Mucosa of descending colon (tissue), 3 donors: ENCODE data around the gene SEL1L3. TPM values are rescaled to one million over a fixed set of nuclear protein-coding genes. Genes with fewer than 3 reads are reported as not detected.

Experiments
- ATAC-seq: fragments of 200-7000 bp; cut with Tn5 transposase; one replicate; pipeline ENCODE4 v1.9.1; 2020; ENCODE audit warnings: mild to moderate bottlenecking, moderate library complexity
- DNase-seq, 3 donors: peaks; one replicate each; pipeline ENCODE4 v3.0.0-alpha.2; 2020
- H3K36me3 ChIP-seq: fragments of 200-600 bp; one replicate; pipeline ENCODE4 v1.8.0; 2021; ENCODE audit warnings: low read depth, mild to moderate bottlenecking
- H3K4me1 ChIP-seq: fragments of 200-600 bp; one replicate; pipeline ENCODE4 v1.8.0; 2021; ENCODE audit warnings: low read depth, mild to moderate bottlenecking
- H3K4me3 ChIP-seq: fragments of 200-600 bp; one replicate; pipeline ENCODE4 v1.8.0; 2021; ENCODE audit warnings: mild to moderate bottlenecking
- H3K9me3 ChIP-seq: fragments of 200-600 bp; one replicate; pipeline ENCODE4 v1.8.0; 2021; ENCODE audit warnings: mild to moderate bottlenecking
- CTCF ChIP-seq: fragments of 200-600 bp; IDR thresholded peaks from one replicate; pipeline ENCODE4 v1.8.0; 2022; ENCODE audit warnings: antibody characterized with exemption, mild to moderate bottlenecking
- intact Hi-C, 2 donors: fragments of 100-400 bp; cut with DNase I in 1 of 2; cut with micrococcal nuclease in 1 of 2; formaldehyde crosslinking; loops; one replicate each; pipeline versions ENCODE4 v1.11.0 to v1.11.1; 2022; cut with DNase I, micrococcal nuclease
- total RNA-seq, 3 donors: library from RNA; stranded (reverse); fragmentation: NEBNext Ultra II Directional in 2 of 3; extraction: Animal tissue kit (Norgen Biotek cat#: 25700) in 2 of 3; gene quantifications; one replicate each; pipeline versions ENCODE4 v1.2.1 to v1.2.4, GENCODE V29; 2021 to 2023
- donor health status: DM: no; HTN: no; CAD: no; lungs with moderate emphysema.
- donor health status: DM: no; HTN: no; CAD: no.
- donor health status: DM: no; HTN: yes; CAD: no.

Gene SEL1L3
- total RNA-seq, 3 donors from 2014 or later = 51.7 to 104 (median 98.3) TPM

- no peak overlapping the region for H3K4me3 ChIP-seq
- DNase-seq = no peak
Observed at GRCh38 chr4:25809996-25810395, 52.8 kb downstream of the SEL1L3 start.

GRCh38 chr4:25807102-25807728, 55.6 kb downstream of the SEL1L3 start:
- Histone ChIP-seq H3K4me1 (no peaks in the 10 kb centered on the region), H3K9me3 (no peaks in the 10 kb centered on the region), H3K4me3 (no peak overlapping the region), H3K36me3 (peaks cover 14% of the 10 kb centered on the region)
- no peak for DNase-seq
- ATAC-seq = no peak
- TF ChIP-seq CTCF = no peak
- intact Hi-C loops = no loop called here

More at GRCh38 chr4:25809996-25810395, 52.8 kb downstream of the SEL1L3 start:
- intact Hi-C loops = no loop called here
- Histone ChIP-seq H3K9me3 (no peaks in the 10 kb centered on the region), H3K4me1 (no peaks in the 10 kb centered on the region), H3K36me3 (peaks cover 3% of the 10 kb centered on the region)
- TF ChIP-seq CTCF = no peak
- ATAC-seq = peak; percentile 75

- Histone ChIP-seq H3K4me3 (no peak overlapping the region), H3K9me3 (no peaks in the 10 kb centered on the region), H3K36me3 (peaks cover 14% of the 10 kb centered on the region), H3K4me1 (no peaks in the 10 kb centered on the region)
- no peak for TF ChIP-seq CTCF
- DNase-seq = no peak
- no peak for ATAC-seq
- intact Hi-C loops = no loop called here
Observed at GRCh38 chr4:25805255-25805860, 57.4 kb downstream of the SEL1L3 start.

- no peaks in the 10 kb centered on the region for H3K4me1 ChIP-seq
- TF ChIP-seq CTCF = no peak
- DNase-seq (no peak), ATAC-seq (no peak)
- no peak overlapping the region for H3K4me3 ChIP-seq
- peaks cover 14% of the 10 kb centered on the region for H3K36me3 ChIP-seq
- no peaks in the 10 kb centered on the region for H3K9me3 ChIP-seq
- intact Hi-C loops = no loop called here
Observed at GRCh38 chr4:25803720-25804225, 59.0 kb downstream of the SEL1L3 start.

- peaks cover 11% of the 10 kb centered on the region for H3K36me3 ChIP-seq
- DNase-seq (no peak), ATAC-seq (peak; percentile 40)
- H3K4me3 ChIP-seq = no peak overlapping the region
- intact Hi-C loops = no loop called here
- no peak for TF ChIP-seq CTCF
- no peaks in the 10 kb centered on the region for H3K9me3 ChIP-seq
- no peaks in the 10 kb centered on the region for H3K4me1 ChIP-seq
Observed at GRCh38 chr4:25801594-25801993, 61.2 kb downstream of the SEL1L3 start.
